Brain microvascular endothelial cell (primary cell): ENCODE data around the gene DLG2.

Source experiments
- DNase-seq: peaks from one replicate; pipeline ENCODE4 v3.0.0-alpha.2; 2020
- H3K27ac ChIP-seq: fragments of 250-450 bp; sonication (Bioruptor Pico); 2 replicates; pipeline ENCODE4 v1.5.1; 2020; ENCODE audit warnings: mild to moderate bottlenecking, moderate library complexity
- H3K27me3 ChIP-seq: fragments of 250-450 bp; sonication (Bioruptor Pico); replicated peaks from 2 replicates; pipeline ENCODE4 v1.5.1; 2020; ENCODE audit warnings: mild to moderate bottlenecking
- H3K36me3 ChIP-seq: fragments of 250-450 bp; sonication (Bioruptor Pico); replicated peaks from 2 replicates; pipeline ENCODE4 v1.5.1; 2020; ENCODE audit warnings: mild to moderate bottlenecking
- H3K4me3 ChIP-seq: 2 replicates; pipeline ENCODE4 v1.5.1; 2011; ENCODE audit warnings: low read depth, mild to moderate bottlenecking, control low read depth, low read length, moderate library complexity
- CTCF ChIP-seq: IDR thresholded peaks from 2 replicates; pipeline ENCODE4 v1.5.1; 2011; ENCODE audit warnings: low read depth, mild to moderate bottlenecking, moderate library complexity, low read length, control low read depth, inconsistent platforms; ENCODE audit errors: missing control alignments
- in situ Hi-C: cut with HindIII; loops from 2 replicates; pipeline ENCODE4 v1.10.0; 2017; ENCODE audit warnings: low sequenced_read_pairs, low pct_ligation_motif_present

Gene DLG2

GRCh38 chr11:83409476-83409875 lies 2217.7 kb downstream of the DLG2 start:
- in situ Hi-C loops, result no loop called here
- TF ChIP-seq CTCF, result no peak

GRCh38 chr11:83408946-83409345 lies 2218.2 kb downstream of the DLG2 start:
- H3K36me3 ChIP-seq, result no peaks in the 10 kb centered on the region
- no peak overlapping the region for H3K4me3 ChIP-seq
- H3K27ac ChIP-seq, result no peak overlapping the region
- in situ Hi-C loops, result no loop called here
- no peaks in the 10 kb centered on the region for H3K27me3 ChIP-seq
- no peak for DNase-seq
- no peak for TF ChIP-seq CTCF

More at GRCh38 chr11:83409476-83409875, 2217.7 kb downstream of the DLG2 start:
- Histone ChIP-seq H3K27me3 (no peaks in the 10 kb centered on the region), H3K4me3 (no peak overlapping the region), H3K36me3 (no peaks in the 10 kb centered on the region), H3K27ac (no peak overlapping the region)
- no peak for DNase-seq
